GM10266 (cell line): Measurements from ENCODE around the gene RPS6KA2.

Source experiments
- DNase-seq: peaks from one replicate; pipeline ENCODE4 v3.0.0; 2012; ENCODE audit errors: extremely low spot score
- CTCF ChIP-seq: IDR thresholded peaks from 2 replicates; pipeline ENCODE4 v1.5.1; 2012; ENCODE audit warnings: mild to moderate bottlenecking, low read depth; ENCODE audit not compliant: control insufficient read depth, insufficient read depth; ENCODE audit errors: missing control alignments

RPS6KA2 gene

GRCh38 chr6:166476634-166477215 lies 150.3 kb downstream of the RPS6KA2 start:
- no peak for TF ChIP-seq CTCF
- no peak for DNase-seq

GRCh38 chr6:166476061-166476591 lies 150.9 kb downstream of the RPS6KA2 start:
- no peak for TF ChIP-seq CTCF
- DNase-seq, result no peak

- TF ChIP-seq CTCF, result no peak
- no peak for DNase-seq
Measured at GRCh38 chr6:166474721-166475565, 152.1 kb downstream of the RPS6KA2 start.

GRCh38 chr6:166473886-166474571 lies 153.0 kb downstream of the RPS6KA2 start:
- DNase-seq, result no peak
- no peak for TF ChIP-seq CTCF

GRCh38 chr6:166472636-166473035 lies 154.4 kb downstream of the RPS6KA2 start:
- no peak for TF ChIP-seq CTCF
- no peak for DNase-seq

- TF ChIP-seq CTCF, result no peak
- no peak for DNase-seq
Measured at GRCh38 chr6:166471797-166472260, 155.2 kb downstream of the RPS6KA2 start.
